Trophoblast cell (in vitro differentiated cells and primary cell): ENCODE results near the gene ZWILCH.

Source experiments
- DNase-seq, 2 donors: peaks; one replicate each; pipeline ENCODE4 v3.0.0-alpha.2; 2016
- H2AFZ ChIP-seq: 2 replicates; pipeline ENCODE4 v1.6.1; 2013; ENCODE audit warnings: low read length, moderate library complexity, mild to moderate bottlenecking; ENCODE audit not compliant: insufficient read depth, poor library complexity
- H2AK5ac ChIP-seq: 2 replicates; pipeline ENCODE4 v1.6.1; 2013; ENCODE audit warnings: mild to moderate bottlenecking, low read length
- H2BK120ac ChIP-seq: 2 replicates; pipeline ENCODE4 v1.6.1; 2013; ENCODE audit warnings: low read length, mild to moderate bottlenecking, moderate library complexity; ENCODE audit not compliant: insufficient read depth, poor library complexity
- H2BK12ac ChIP-seq: 2 replicates; pipeline ENCODE4 v1.6.1; 2013; ENCODE audit warnings: mild to moderate bottlenecking, low read length, moderate library complexity
- H2BK5ac ChIP-seq: 2 replicates; pipeline ENCODE4 v1.6.1; 2013; ENCODE audit warnings: low read length, low read depth, moderate library complexity, mild to moderate bottlenecking; ENCODE audit not compliant: poor library complexity
- H3K14ac ChIP-seq: 2 replicates; pipeline ENCODE4 v1.6.1; 2013; ENCODE audit warnings: mild to moderate bottlenecking, low read length
- H3K18ac ChIP-seq: 2 replicates; pipeline ENCODE4 v1.6.1; 2013; ENCODE audit warnings: mild to moderate bottlenecking, low read length
- H3K23ac ChIP-seq: 2 replicates; pipeline ENCODE4 v1.6.1; 2013; ENCODE audit warnings: low read length
- H3K27ac ChIP-seq: 2 replicates; pipeline ENCODE4 v1.5.1; 2013; ENCODE audit warnings: low read depth, mild to moderate bottlenecking, inconsistent platforms, low read length, moderate library complexity
- H3K27me3 ChIP-seq: 2 replicates; pipeline ENCODE4 v1.6.1; 2013; ENCODE audit warnings: inconsistent platforms, mild to moderate bottlenecking, low read length, moderate library complexity; ENCODE audit not compliant: insufficient read depth
- H3K36me3 ChIP-seq, 2 experiments: 1 replicate in 1 of 2; 2 replicates in 1 of 2; pipeline ENCODE4 v1.6.1; 2013; ENCODE audit warnings: low read length in 2 of 2, mild to moderate bottlenecking in 2 of 2, moderate library complexity in 1 of 2; ENCODE audit not compliant: insufficient read depth in 2 of 2, control insufficient read depth in 1 of 2
- H3K4ac ChIP-seq: 2 replicates; pipeline ENCODE4 v1.6.1; 2013; ENCODE audit warnings: low read depth, mild to moderate bottlenecking, low read length, moderate library complexity
- H3K4me1 ChIP-seq, 2 experiments: 1 replicate in 1 of 2; 2 replicates in 1 of 2; pipeline ENCODE4 v1.6.1; 2013; ENCODE audit warnings: low read length in 2 of 2, mild to moderate bottlenecking in 2 of 2, moderate library complexity in 1 of 2; ENCODE audit not compliant: insufficient read depth in 2 of 2, control insufficient read depth in 1 of 2
- H3K4me2 ChIP-seq: 2 replicates; pipeline ENCODE4 v1.6.1; 2013; ENCODE audit warnings: inconsistent platforms, mild to moderate bottlenecking, low read length, moderate library complexity
- H3K4me3 ChIP-seq: 2 replicates; pipeline ENCODE4 v1.5.1; 2013; ENCODE audit warnings: mild to moderate bottlenecking, low read depth, low read length, inconsistent platforms
- H3K79me1 ChIP-seq: one replicate; pipeline ENCODE4 v1.6.1; 2013; ENCODE audit warnings: low read length
- H3K79me2 ChIP-seq: 2 replicates; pipeline ENCODE4 v1.6.1; 2013; ENCODE audit warnings: low read length, mild to moderate bottlenecking; ENCODE audit not compliant: control insufficient read depth, insufficient read depth, poor library complexity
- H3K9ac ChIP-seq: 2 replicates; pipeline ENCODE4 v1.6.1; 2013; ENCODE audit warnings: mild to moderate bottlenecking, low read length
- H3K9me3 ChIP-seq: 2 replicates; pipeline ENCODE4 v1.6.1; 2013; ENCODE audit warnings: low read depth, mild to moderate bottlenecking, control low read depth, inconsistent platforms, low read length; ENCODE audit not compliant: insufficient read depth
- H4K12ac ChIP-seq: 2 replicates; pipeline ENCODE4 v1.6.1; 2013; ENCODE audit warnings: low read depth, mild to moderate bottlenecking, low read length, moderate library complexity
- H4K8ac ChIP-seq: 2 replicates; pipeline ENCODE4 v1.6.1; 2013; ENCODE audit warnings: low read depth, mild to moderate bottlenecking, low read length, moderate library complexity
- H4K91ac ChIP-seq: one replicate; pipeline ENCODE4 v1.6.1; 2013; ENCODE audit warnings: low read depth, mild to moderate bottlenecking, low read length, moderate library complexity
- WGBS: extraction: QIAGEN DNeasy Blood & Tissue Kit; methylation state at CpG from one replicate; pipeline ENCODE4 v1.1.7; 2013; ENCODE audit warnings: missing lambda C conversion rate; ENCODE audit not compliant: insufficient read length, insufficient coverage; ENCODE audit errors: extremely low coverage; 5-methylcytosine and 5-hydroxymethylcytosine counted together

ZWILCH gene

GRCh38 chr15:66581972-66582537, 76.9 kb downstream of the ZWILCH start:
- H3K4me3 ChIP-seq, result no peak overlapping the region
- no peak overlapping the region for H4K91ac ChIP-seq
- H4K12ac ChIP-seq, result no peak overlapping the region
- H3K14ac ChIP-seq, result no peak overlapping the region
- H2BK12ac ChIP-seq, result no peak overlapping the region
- H3K36me3 ChIP-seq, result no peaks in the 10 kb centered on the region
- no peak overlapping the region for H3K9ac ChIP-seq
- no peak overlapping the region for H4K8ac ChIP-seq
- H3K4me2 ChIP-seq, result no peak overlapping the region
- no peak overlapping the region for H3K18ac ChIP-seq
- H3K27me3 ChIP-seq, result peaks cover 3% of the 10 kb centered on the region
- no peak overlapping the region for H3K4ac ChIP-seq
- H3K9me3 ChIP-seq, result no peaks in the 10 kb centered on the region
- DNase-seq, result no peak
- H3K27ac ChIP-seq, result no peak overlapping the region
- no peak overlapping the region for H2BK120ac ChIP-seq
- no peak overlapping the region for H2BK5ac ChIP-seq
- no peak overlapping the region for H2AK5ac ChIP-seq
- no peak overlapping the region for H3K23ac ChIP-seq
- no peaks in the 10 kb centered on the region for H3K79me2 ChIP-seq
- H2AFZ ChIP-seq, result no peak overlapping the region
- peaks cover 0 to 3% of the 10 kb centered on the region in 2 experiments for H3K4me1 ChIP-seq
- no peaks in the 10 kb centered on the region for H3K79me1 ChIP-seq
- no CpG with 5 or more reads among the region's 9 CpGs for WGBS

DNA sequence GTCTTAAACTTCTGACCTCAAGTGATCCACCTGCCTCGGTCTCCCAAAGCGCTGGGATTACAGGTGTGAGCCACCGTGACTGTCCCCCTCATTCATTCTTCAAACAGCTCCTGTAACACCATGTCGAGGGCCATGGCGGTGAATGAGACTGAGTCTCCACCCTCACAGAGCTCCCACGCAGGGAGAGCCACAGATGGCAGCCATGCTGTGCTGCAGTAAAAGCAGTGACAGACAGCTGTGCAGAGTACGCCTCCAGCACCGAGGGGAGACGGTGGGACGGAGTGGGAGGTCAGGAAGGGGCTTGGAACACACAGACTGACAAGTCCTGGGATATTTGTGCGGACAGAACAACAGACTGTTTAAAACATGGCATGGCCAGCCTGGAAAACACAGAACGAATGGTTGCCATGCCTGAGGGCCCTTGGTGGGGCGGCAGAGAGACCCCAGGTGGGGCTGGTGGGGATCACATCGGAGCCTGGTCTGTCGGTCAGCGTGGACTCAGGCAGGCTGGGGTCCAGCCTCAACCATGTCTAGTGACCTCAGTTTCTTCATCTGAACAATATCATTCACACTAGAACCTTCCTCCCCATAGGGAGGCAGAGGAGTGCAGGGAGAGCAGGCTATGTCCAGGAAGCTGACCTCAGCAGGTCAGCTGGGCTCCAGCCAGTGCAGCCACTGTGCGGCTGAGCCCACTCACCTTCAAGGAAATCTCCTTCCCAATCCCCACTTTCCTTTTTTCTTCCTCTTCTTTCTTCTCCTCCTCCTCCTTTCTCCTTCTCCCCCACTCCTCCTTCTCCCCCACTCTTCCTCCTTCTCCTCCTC, 81.2 kb downstream of the ZWILCH start:
- H3K4ac ChIP-seq, result no peak overlapping the region
- no peak overlapping the region for H2BK5ac ChIP-seq
- no peak overlapping the region for H4K8ac ChIP-seq
- H2AFZ ChIP-seq, result no peak overlapping the region
- H3K4me2 ChIP-seq, result no peak overlapping the region
- no peak overlapping the region for H3K23ac ChIP-seq
- no peaks in the 10 kb centered on the region for H3K79me1 ChIP-seq
- no peak overlapping the region for H2BK120ac ChIP-seq
- no peak overlapping the region for H3K14ac ChIP-seq
- no peaks in the 10 kb centered on the region for H3K79me2 ChIP-seq
- H4K12ac ChIP-seq, result no peak overlapping the region
- DNase-seq, result no peak
- H3K27me3 ChIP-seq, result no peaks in the 10 kb centered on the region
- no peaks in the 10 kb centered on the region for H3K36me3 ChIP-seq
- H2AK5ac ChIP-seq, result no peak overlapping the region
- no peak overlapping the region for H2BK12ac ChIP-seq
- WGBS, result no CpG with 5 or more reads among the region's 17 CpGs
- peaks cover 0 to 3% of the 10 kb centered on the region in 2 experiments for H3K4me1 ChIP-seq
- no peak overlapping the region for H3K9ac ChIP-seq
- H3K27ac ChIP-seq, result no peak overlapping the region
- no peak overlapping the region for H4K91ac ChIP-seq
- H3K18ac ChIP-seq, result no peak overlapping the region
- H3K4me3 ChIP-seq, result no peak overlapping the region
- no peaks in the 10 kb centered on the region for H3K9me3 ChIP-seq

GRCh38 chr15:66587020-66587419, 81.9 kb downstream of the ZWILCH start:
- Histone ChIP-seq H3K18ac (no peak overlapping the region), H3K79me2 (no peaks in the 10 kb centered on the region), H4K12ac (no peak overlapping the region), H3K27me3 (no peaks in the 10 kb centered on the region), H3K79me1 (no peaks in the 10 kb centered on the region), H2AK5ac (no peak overlapping the region), H3K4me2 (no peak overlapping the region), H2AFZ (no peak overlapping the region), H4K91ac (no peak overlapping the region), H3K14ac (no peak overlapping the region), H3K23ac (no peak overlapping the region), H3K36me3 (no peaks in the 10 kb centered on the region), H3K27ac (no peak overlapping the region), H3K9ac (no peak overlapping the region), H3K9me3 (no peaks in the 10 kb centered on the region), H2BK12ac (no peak overlapping the region), H2BK5ac (no peak overlapping the region), H3K4me3 (no peak overlapping the region), H2BK120ac (no peak overlapping the region), H4K8ac (no peak overlapping the region), H3K4me1 (peaks cover 0 to 3% of the 10 kb centered on the region in 2 experiments), H3K4ac (no peak overlapping the region)
- DNase-seq, result no peak

DNA sequence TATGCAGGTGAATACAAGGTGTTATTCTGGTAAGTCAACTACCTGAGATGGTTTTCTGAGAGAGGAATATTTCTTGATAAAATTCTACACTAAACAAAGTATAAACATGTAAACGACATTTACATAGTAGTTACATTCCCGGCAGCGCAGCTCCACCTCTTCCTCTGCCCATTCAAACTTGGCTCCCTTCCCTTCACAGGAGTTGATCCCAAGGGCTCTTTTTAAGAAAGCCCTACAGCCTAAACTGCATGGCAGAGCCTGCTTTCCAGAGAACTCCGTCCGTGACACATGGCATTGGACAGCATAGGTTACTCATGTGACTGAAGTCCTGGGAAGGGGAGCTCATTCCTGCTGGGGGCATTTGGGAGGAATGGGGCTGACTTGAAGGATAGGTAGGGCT, 82.6 kb downstream of the ZWILCH start:
- DNase-seq, result no peak
- H3K9me3 ChIP-seq, result no peaks in the 10 kb centered on the region
- H2AFZ ChIP-seq, result no peak overlapping the region
- H3K79me2 ChIP-seq, result no peaks in the 10 kb centered on the region
- H3K9ac ChIP-seq, result no peak overlapping the region
- no peak overlapping the region for H2BK120ac ChIP-seq
- H3K4me3 ChIP-seq, result no peak overlapping the region
- H4K12ac ChIP-seq, result no peak overlapping the region
- peaks cover 0 to 6% of the 10 kb centered on the region in 2 experiments for H3K4me1 ChIP-seq
- H3K27me3 ChIP-seq, result no peaks in the 10 kb centered on the region
- no peak overlapping the region for H3K27ac ChIP-seq
- H3K18ac ChIP-seq, result no peak overlapping the region
- H4K8ac ChIP-seq, result no peak overlapping the region
- no peak overlapping the region for H3K14ac ChIP-seq
- H4K91ac ChIP-seq, result no peak overlapping the region
- no peak overlapping the region for H2BK12ac ChIP-seq
- no peaks in the 10 kb centered on the region for H3K79me1 ChIP-seq
- H3K36me3 ChIP-seq, result no peaks in the 10 kb centered on the region
- no peak overlapping the region for H3K4me2 ChIP-seq
- H3K4ac ChIP-seq, result no peak overlapping the region
- H2BK5ac ChIP-seq, result no peak overlapping the region
- no peak overlapping the region for H2AK5ac ChIP-seq
- H3K23ac ChIP-seq, result no peak overlapping the region
- WGBS, result no CpG with 5 or more reads among the region's 5 CpGs
